Stimulated activated CD8-positive, alpha-beta memory T cell treated with anti-CD3 and anti-CD28 coated beads, Interleukin-12 subunit alpha, Interleukin-12 subunit beta, amount 100 ng/mL, for 24 hours (primary cell): ENCODE results near the gene KIN.
"Not testable (repeated sequence)": the region's sequence is repeated elsewhere in the genome, so short reads cannot be mapped to it uniquely, and the experiment has no call there.

Experiments
- DNase-seq: peaks from one replicate; pipeline ENCODE4 v3.0.0-alpha.2; 2020; ENCODE audit errors: extremely low read depth

Gene KIN

GRCh38 chr10:7787857-7788638 lies at the start of gene KIN, which contains the start of gene ATP5F1C:
KIN (minus strand) TSS chr10:7787993; CDS start chr10:7787933, 60 bp downstream.
ATP5F1C (plus strand) TSS chr10:7788177; CDS start chr10:7788208, 31 bp downstream.
- peak; percentile 95 for DNase-seq

GRCh38 chr10:7836571-7836970 lies 48.8 kb upstream of the KIN start:
- DNase-seq: no peak

- no peak for DNase-seq
These were observed 46.5 kb upstream of the KIN start for GRCh38 chr10:7834262-7834661.

- no peak for DNase-seq
These were observed 45.4 kb upstream of the KIN start for GRCh38 chr10:7833210-7833609.

- no peak for DNase-seq
These were observed 44.3 kb upstream of the KIN start for GRCh38 chr10:7832060-7832459.

GRCh38 chr10:7829289-7829834 lies 41.6 kb upstream of the KIN start:
- DNase-seq: no peak

GRCh38 chr10:7826971-7827370 lies 39.2 kb upstream of the KIN start:
- no peak for DNase-seq

- DNase-seq: no peak
These were observed 36.5 kb upstream of the KIN start for GRCh38 chr10:7824251-7824650.

- DNase-seq: no peak
These were observed 31.3 kb upstream of the KIN start for GRCh38 chr10:7819121-7819460.

- DNase-seq: peak; percentile 85
These were observed 30.7 kb upstream of the KIN start, which contains the start of gene TAF3 for GRCh38 chr10:7818295-7819120. TAF3 (plus strand) TSS chr10:7818505; CDS start chr10:7818710, 205 bp downstream.

GRCh38 chr10:7817984-7818294 lies 30.1 kb upstream of the KIN start:
- no peak for DNase-seq

- DNase-seq: no peak
These were observed 29.8 kb upstream of the KIN start for GRCh38 chr10:7817576-7817975.

- DNase-seq: no peak
These were observed 25.7 kb upstream of the KIN start for GRCh38 chr10:7813481-7813880.

- DNase-seq: not testable (repeated sequence)
These were observed 23.9 kb upstream of the KIN start for GRCh38 chr10:7811743-7812142.

GRCh38 chr10:7811000-7811399 lies 23.2 kb upstream of the KIN start:
- no peak for DNase-seq

- DNase-seq: no peak
These were observed 22.6 kb upstream of the KIN start for GRCh38 chr10:7810443-7810842.

- DNase-seq: no peak
These were observed 21.0 kb upstream of the KIN start for GRCh38 chr10:7808686-7809267.

- DNase-seq: no peak
These were observed 16.9 kb upstream of the KIN start for GRCh38 chr10:7804741-7805140.

- no peak for DNase-seq
These were observed 16.4 kb upstream of the KIN start for GRCh38 chr10:7804216-7804615.

GRCh38 chr10:7802606-7803005 lies 14.8 kb upstream of the KIN start:
- DNase-seq: no peak

- no peak for DNase-seq
These were observed 9.8 kb upstream of the KIN start for GRCh38 chr10:7797582-7797981.

GRCh38 chr10:7795605-7796004 lies 7.8 kb upstream of the KIN start:
- no peak for DNase-seq
